Gastroesophageal sphincter (tissue), 4 donors: ENCODE data around the gene MYO1C. TPM values are rescaled to one million over a fixed set of nuclear protein-coding genes. Genes with fewer than 3 reads are reported as not detected.

Experiments used
- ATAC-seq: fragments of 150-250 bp; one replicate; pipeline ENCODE4 v1.9.1; 2016; ENCODE audit warnings: mild to moderate bottlenecking, moderate library complexity
- H3K27ac ChIP-seq, 4 donors: fragments of 200-600 bp; sonication (generic) in 3 of 4; 1 replicate in 3 of 4; 2 replicates in 1 of 4; pipeline ENCODE4 v1.5.1; 2016 to 2019
- H3K27me3 ChIP-seq: fragments of 200-600 bp; sonication (generic); one replicate; pipeline ENCODE4 v1.5.1; 2019
- H3K36me3 ChIP-seq, 2 donors: fragments of 200-600 bp; sonication (generic); one replicate each; pipeline ENCODE4 v1.5.1; 2019; ENCODE audit warnings: control low read depth in 1 of 2
- H3K4me1 ChIP-seq, 3 donors: fragments of 200-600 bp; sonication (generic); 1 replicate in 2 of 3; 2 replicates in 1 of 3; pipeline ENCODE4 v1.5.1; 2016 to 2019; ENCODE audit warnings: control low read depth in 2 of 3
- H3K4me3 ChIP-seq, 2 donors: fragments of 200-600 bp; sonication (generic); one replicate each; pipeline ENCODE4 v1.5.1; 2019; ENCODE audit warnings: mild to moderate bottlenecking in 1 of 2, moderate library complexity in 1 of 2
- H3K9me3 ChIP-seq, 3 donors: fragments of 200-600 bp; sonication (generic); one replicate each; pipeline ENCODE4 v1.5.1; 2017 to 2019; ENCODE audit warnings: control low read depth in 2 of 3
- EP300 ChIP-seq: sonication (generic); formaldehyde crosslinking; IDR thresholded peaks from one replicate; pipeline ENCODE4 v1.6.1; 2017; ENCODE audit warnings: antibody characterized with exemption, mild to moderate bottlenecking
- POLR2A ChIP-seq, 2 donors: fragments of 450-650 bp; IDR thresholded peaks; one replicate each; pipeline ENCODE4 v1.6.1; 2017; ENCODE audit warnings: antibody characterized with exemption in 2 of 2, mild to moderate bottlenecking in 2 of 2, moderate library complexity in 1 of 2
- POLR2AphosphoS5 ChIP-seq: sonication (generic); formaldehyde crosslinking; IDR thresholded peaks from one replicate; pipeline ENCODE4 v1.6.1; 2017; ENCODE audit warnings: antibody characterized with exemption
- WGBS, 2 donors: methylation state at CpG; one replicate each; pipeline ENCODE4 v1.1.5; 2018; ENCODE audit warnings: low coverage in 1 of 2; 5-methylcytosine and 5-hydroxymethylcytosine counted together
- total RNA-seq, 4 donors: library from RNA; depleted of rRNA; stranded (reverse); fragments of >200 nt; gene quantifications; one replicate each; pipeline ENCODE4 v1.1.0, GENCODE V29; 2016
- TF ChIP-seq, protein P1 (sequence below), 4 experiments: fragments of 200-600 bp in 2 of 4; fragments of 450-650 bp in 2 of 4; sonication (generic) in 1 of 4; IDR thresholded peaks; one replicate each; pipeline ENCODE4 v1.5.1; 2017 to 2019; ENCODE audit warnings: antibody characterized with exemption in 4 of 4, mild to moderate bottlenecking in 2 of 4, moderate library complexity in 2 of 4

Gene MYO1C
- total RNA-seq, 4 donors from 2014 or later = 215 to 461 (median 287) TPM

DNA sequence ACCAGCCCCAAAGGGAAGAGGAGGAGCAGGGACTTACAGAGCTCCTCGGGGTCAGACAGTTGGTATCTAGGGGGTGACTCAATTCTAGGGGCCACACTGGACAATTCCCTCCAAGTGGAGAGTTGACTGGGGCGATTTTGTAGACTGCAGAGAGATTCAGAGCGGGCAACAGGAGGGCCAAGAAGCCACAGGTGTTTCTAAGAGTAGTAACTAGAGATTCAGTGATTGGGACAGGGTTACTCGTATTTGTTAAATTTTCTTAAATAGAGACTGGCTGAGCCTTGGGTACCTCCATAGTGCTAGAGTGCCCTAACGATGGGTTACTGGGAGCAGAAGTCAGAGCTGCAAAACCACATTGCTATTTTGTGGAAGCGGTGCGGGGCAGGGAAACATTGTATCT, 27.2 kb upstream of the MYO1C start:
- H3K36me3 ChIP-seq = peaks cover 0 to 60% of the 10 kb centered on the region in 2 donors
- WGBS, 2 donors = 83 to 84% methylated on average over 7 of the region's 7 CpGs
- TF ChIP-seq EP300 (no peak), POLR2A (IDR thresholded peaks at IDR 0.05) (no peak), POLR2AphosphoS5 (no peak)
- TF ChIP-seq, protein P1, sequence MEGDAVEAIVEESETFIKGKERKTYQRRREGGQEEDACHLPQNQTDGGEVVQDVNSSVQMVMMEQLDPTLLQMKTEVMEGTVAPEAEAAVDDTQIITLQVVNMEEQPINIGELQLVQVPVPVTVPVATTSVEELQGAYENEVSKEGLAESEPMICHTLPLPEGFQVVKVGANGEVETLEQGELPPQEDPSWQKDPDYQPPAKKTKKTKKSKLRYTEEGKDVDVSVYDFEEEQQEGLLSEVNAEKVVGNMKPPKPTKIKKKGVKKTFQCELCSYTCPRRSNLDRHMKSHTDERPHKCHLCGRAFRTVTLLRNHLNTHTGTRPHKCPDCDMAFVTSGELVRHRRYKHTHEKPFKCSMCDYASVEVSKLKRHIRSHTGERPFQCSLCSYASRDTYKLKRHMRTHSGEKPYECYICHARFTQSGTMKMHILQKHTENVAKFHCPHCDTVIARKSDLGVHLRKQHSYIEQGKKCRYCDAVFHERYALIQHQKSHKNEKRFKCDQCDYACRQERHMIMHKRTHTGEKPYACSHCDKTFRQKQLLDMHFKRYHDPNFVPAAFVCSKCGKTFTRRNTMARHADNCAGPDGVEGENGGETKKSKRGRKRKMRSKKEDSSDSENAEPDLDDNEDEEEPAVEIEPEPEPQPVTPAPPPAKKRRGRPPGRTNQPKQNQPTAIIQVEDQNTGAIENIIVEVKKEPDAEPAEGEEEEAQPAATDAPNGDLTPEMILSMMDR (IDR thresholded peaks at IDR 0.05) = no peak

GRCh38 chr17:1518410-1518809, 25.9 kb upstream of the MYO1C start:
- no peak overlapping the region for H3K4me3 ChIP-seq
- WGBS, 2 donors = 56 to 78% methylated on average over 1 to 2 of the region's 2 CpGs
- no peak overlapping the region for H3K27ac ChIP-seq
- peaks cover 0 to 58% of the 10 kb centered on the region in 2 donors for H3K36me3 ChIP-seq
- ATAC-seq = no peak
- peaks cover 4 to 36% (median 16%) of the 10 kb centered on the region in 3 donors for H3K4me1 ChIP-seq
- H3K27me3 ChIP-seq = no peaks in the 10 kb centered on the region
- no peaks in the 10 kb centered on the region for H3K9me3 ChIP-seq
- TF ChIP-seq, protein P1 (IDR thresholded peaks at IDR 0.05) = no peak
- TF ChIP-seq EP300 (no peak), POLR2AphosphoS5 (no peak), POLR2A (IDR thresholded peaks at IDR 0.05) (no peak)

More for the DNA sequence above, 27.2 kb upstream of the MYO1C start:
- Histone ChIP-seq H3K27me3 (no peaks in the 10 kb centered on the region), H3K4me1 (peaks cover 4 to 23% (median 13%) of the 10 kb centered on the region in 3 donors), H3K27ac (no peak overlapping the region), H3K9me3 (no peaks in the 10 kb centered on the region), H3K4me3 (no peak overlapping the region)
- ATAC-seq = no peak

DNA sequence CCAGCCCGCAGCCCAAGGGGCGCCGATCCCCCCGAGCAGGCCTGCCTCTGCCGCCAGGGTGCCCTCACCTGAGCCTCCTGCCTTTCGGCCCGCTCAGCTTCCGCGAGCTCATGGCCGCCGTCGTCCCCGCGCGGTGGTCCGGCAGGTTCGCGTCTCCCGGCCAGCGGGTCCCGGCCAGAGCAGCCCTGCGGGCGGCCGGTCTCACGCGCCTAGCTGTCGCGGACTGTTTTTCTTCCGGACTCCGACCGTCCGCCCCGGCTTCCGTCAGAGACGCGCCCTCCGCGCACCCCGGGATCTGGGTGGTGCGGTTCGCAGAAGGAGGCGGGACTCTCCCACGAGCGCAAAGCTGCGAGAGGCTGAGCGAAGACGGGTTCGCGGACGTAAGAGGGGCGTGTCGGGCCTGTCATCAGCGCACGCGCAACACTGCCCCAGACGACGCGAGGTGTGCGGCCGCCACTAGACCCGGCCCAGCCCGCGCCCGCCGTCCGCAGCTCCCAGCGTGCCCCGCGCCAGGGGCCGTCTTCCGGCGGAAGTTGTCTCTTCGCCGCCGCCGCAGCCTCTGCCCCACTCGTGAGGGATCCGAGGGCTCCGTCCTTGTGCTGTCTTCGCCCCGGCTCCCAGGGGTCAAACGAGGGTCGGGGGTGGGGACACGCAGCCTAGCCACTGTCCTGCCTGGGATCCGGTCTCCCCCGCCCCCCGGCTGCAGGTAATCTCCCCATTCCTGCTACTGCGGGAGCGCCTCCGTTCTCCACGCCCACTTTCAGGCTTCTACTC, 24.1 kb upstream of the MYO1C start, which contains the start of gene INPP5K:
Gene INPP5K (minus strand): TSS at position 225 of the 774 bp plus-strand sequence. CDS start 113 bp downstream, at position 112.
- Histone ChIP-seq H3K4me1 (peaks cover 8 to 54% (median 32%) of the 10 kb centered on the region in 3 donors), H3K27ac (peak within 1 kb of the TSS; percentile 93 to 99 (median 96)), H3K36me3 (peaks cover 0 to 63% of the 10 kb centered on the region in 2 donors), H3K27me3 (no peaks in the 10 kb centered on the region), H3K4me3 (peak within 1 kb of the TSS; percentile 91 to 96), H3K9me3 (no peaks in the 10 kb centered on the region)
- no peak for TF ChIP-seq EP300
- TF ChIP-seq POLR2AphosphoS5 = peak; percentile 94
- TF ChIP-seq, protein P1 (IDR thresholded peaks at IDR 0.05) = peak in 2 of 4 experiments; percentile 21 to 26
- peak; percentile 67 to 80 for TF ChIP-seq POLR2A (IDR thresholded peaks at IDR 0.05)
- WGBS, 2 donors = no CpG with 5 or more reads among the region's 91 CpGs
- ATAC-seq = peak; percentile 98

DNA sequence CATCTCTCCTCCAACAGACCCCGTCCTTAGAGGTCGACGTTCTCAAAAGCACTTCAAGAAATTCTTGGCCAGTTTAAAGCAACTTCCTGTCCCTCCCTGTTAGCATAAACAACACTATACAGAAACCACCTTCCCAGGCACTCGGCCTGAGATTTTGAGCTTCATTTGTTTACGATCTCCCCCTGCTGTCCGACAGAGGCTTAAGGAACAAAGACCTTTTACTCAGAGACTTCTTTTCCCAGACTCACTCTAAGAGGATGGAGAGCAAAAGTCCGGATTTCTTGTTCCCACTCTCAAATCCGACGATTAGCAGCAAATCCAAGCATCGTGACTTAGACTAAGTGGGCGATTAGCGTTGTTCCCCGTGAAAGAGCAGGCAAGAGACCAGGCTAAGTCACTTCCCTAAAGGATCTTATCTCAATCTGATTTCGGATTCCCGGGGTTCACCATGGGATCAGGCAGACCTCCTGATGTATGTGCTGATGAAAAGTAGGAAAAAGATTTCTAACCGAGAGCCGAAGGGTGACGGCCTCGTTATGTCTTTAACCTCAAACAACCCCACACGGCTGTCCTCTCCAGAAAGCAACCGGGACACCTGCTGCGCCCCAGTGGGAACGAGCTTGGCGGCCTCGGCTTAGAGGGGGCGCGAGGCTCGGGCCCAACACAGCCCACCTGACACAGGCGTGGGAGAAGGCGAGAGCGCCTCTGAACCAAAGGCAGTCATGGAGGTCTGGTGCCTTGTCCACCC, 23.3 kb upstream of the MYO1C start:
- TF ChIP-seq, protein P1 (IDR thresholded peaks at IDR 0.05) = peak in 3 of 4 experiments; percentile 74 to 88 (median 82)
- TF ChIP-seq POLR2A (IDR thresholded peaks at IDR 0.05) = no peak
- peak; percentile 78 for TF ChIP-seq POLR2AphosphoS5
- no peak for TF ChIP-seq EP300
- Histone ChIP-seq H3K36me3 (peaks cover 0 to 58% of the 10 kb centered on the region in 2 donors), H3K4me3 (peak overlapping the region; percentile 91 to 96), H3K27ac (peak overlapping the region; percentile 93 to 99 (median 96)), H3K4me1 (peaks cover 9 to 62% (median 37%) of the 10 kb centered on the region in 3 donors), H3K27me3 (no peaks in the 10 kb centered on the region), H3K9me3 (no peaks in the 10 kb centered on the region)
- 0 to 1% methylated on average over 7 to 20 of the region's 31 CpGs for WGBS, 2 donors
- peak; percentile 34 for ATAC-seq
